ENCODE results near the gene ALB. TPM values are rescaled to one million over a fixed set of nuclear protein-coding genes. Genes with fewer than 3 reads are reported as not detected.

Gene ALB
- polyA plus RNA-seq, 3 donors: not detected

DNA sequence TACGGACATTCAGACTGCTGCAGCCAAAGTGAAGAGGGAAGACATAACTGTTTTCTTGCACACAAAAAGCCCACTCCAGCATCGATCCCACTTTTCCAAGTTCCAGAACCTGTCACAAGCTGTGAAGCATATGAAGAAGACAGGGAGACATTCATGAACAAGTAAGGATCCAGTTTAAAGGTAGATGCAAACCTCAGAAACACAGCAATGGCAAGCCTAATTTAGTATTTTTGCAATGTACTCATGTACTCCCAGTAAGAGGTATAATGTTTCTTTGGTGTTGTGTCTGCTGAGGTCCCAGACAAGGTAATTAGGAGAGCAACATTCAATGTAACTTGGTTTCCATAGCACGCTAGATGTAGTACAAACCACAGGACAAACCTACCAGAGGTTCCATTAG, 36.6 kb downstream of the ALB start:
- H3K4me1 Mint-ChIP-seq: no peaks in the 10 kb centered on the region
- H3K27me3 Mint-ChIP-seq (ENCODE audit: low read depth in 3 of 3): peaks cover 0 to 1% (median 0%) of the 10 kb centered on the region in 3 donors
- Histone ChIP-seq H2AFZ (ENCODE audit: insufficient read depth, low read depth, low read length, poor library complexity, severe bottlenecking) (no peak overlapping the region), H3K9ac (ENCODE audit: insufficient read depth, low read length, poor library complexity, severe bottlenecking) (no peak overlapping the region), H4K20me1 (ENCODE audit: insufficient read depth, low read length) (no peaks in the 10 kb centered on the region), H3K4me3 (replicated peaks in 1 of 3; ENCODE audit: low read depth in 2 of 3, low read length in 3 of 3) (no peak overlapping the region), H3K27me3 (ENCODE audit: control insufficient read depth in 2 of 2, insufficient read depth in 2 of 2, low read length in 2 of 2) (no peaks in the 10 kb centered on the region), H3K27ac (ENCODE audit: low read depth in 1 of 2, low read length in 2 of 2) (no peak overlapping the region), H3K79me2 (ENCODE audit: insufficient read depth, low read length) (no peaks in the 10 kb centered on the region), H3K4me2 (replicated peaks; ENCODE audit: extremely low read depth, low read length, poor library complexity, severe bottlenecking) (no peak overlapping the region), H3K4me1 (ENCODE audit: control insufficient read depth in 1 of 2, insufficient read depth in 2 of 2, low read length in 2 of 2) (no peaks in the 10 kb centered on the region), H3K9me3 (replicated peaks in 1 of 2; ENCODE audit: control insufficient read depth in 1 of 2, insufficient read depth in 1 of 2, low read length in 2 of 2) (no peaks in the 10 kb centered on the region), H3K36me3 (replicated peaks in 1 of 2; ENCODE audit: control insufficient read depth in 1 of 2, insufficient read depth in 2 of 2, low read length in 2 of 2) (no peaks in the 10 kb centered on the region)
- H3K9me3 Mint-ChIP-seq: no peaks in the 10 kb centered on the region
- no CpG with 5 or more reads among the region's 3 CpGs for WGBS (ENCODE audit: insufficient coverage)
- no peaks in the 10 kb centered on the region for H3K36me3 Mint-ChIP-seq
- TF ChIP-seq, protein P1, sequence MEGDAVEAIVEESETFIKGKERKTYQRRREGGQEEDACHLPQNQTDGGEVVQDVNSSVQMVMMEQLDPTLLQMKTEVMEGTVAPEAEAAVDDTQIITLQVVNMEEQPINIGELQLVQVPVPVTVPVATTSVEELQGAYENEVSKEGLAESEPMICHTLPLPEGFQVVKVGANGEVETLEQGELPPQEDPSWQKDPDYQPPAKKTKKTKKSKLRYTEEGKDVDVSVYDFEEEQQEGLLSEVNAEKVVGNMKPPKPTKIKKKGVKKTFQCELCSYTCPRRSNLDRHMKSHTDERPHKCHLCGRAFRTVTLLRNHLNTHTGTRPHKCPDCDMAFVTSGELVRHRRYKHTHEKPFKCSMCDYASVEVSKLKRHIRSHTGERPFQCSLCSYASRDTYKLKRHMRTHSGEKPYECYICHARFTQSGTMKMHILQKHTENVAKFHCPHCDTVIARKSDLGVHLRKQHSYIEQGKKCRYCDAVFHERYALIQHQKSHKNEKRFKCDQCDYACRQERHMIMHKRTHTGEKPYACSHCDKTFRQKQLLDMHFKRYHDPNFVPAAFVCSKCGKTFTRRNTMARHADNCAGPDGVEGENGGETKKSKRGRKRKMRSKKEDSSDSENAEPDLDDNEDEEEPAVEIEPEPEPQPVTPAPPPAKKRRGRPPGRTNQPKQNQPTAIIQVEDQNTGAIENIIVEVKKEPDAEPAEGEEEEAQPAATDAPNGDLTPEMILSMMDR (IDR thresholded peaks at IDR 0.05): no peak
- no peak for DNase-seq
- no peak overlapping the region for H3K4me3 Mint-ChIP-seq
- H3K27ac Mint-ChIP-seq: no peak overlapping the region
- intact Hi-C loops (cut with micrococcal nuclease): no loop called here

DNA sequence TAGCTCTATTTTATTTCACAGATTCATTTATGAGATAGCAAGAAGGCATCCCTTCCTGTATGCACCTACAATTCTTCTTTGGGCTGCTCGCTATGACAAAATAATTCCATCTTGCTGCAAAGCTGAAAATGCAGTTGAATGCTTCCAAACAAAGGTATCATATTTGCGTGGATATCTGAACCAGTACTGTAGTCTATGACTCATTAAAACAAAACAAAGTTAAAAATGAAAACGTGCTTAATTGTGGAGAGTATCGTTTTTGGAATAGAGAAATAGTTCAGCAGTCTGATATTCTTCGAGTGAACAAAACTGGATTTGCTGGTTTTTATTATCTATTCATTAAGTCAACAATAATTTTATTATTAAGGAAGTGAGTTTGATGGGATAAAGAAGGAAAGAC, 38.2 kb downstream of the ALB start:
- Histone ChIP-seq H3K27me3 (ENCODE audit: control insufficient read depth in 2 of 2, insufficient read depth in 2 of 2, low read length in 2 of 2) (no peaks in the 10 kb centered on the region), H3K27ac (ENCODE audit: low read depth in 1 of 2, low read length in 2 of 2) (no peak overlapping the region), H3K4me1 (ENCODE audit: control insufficient read depth in 1 of 2, insufficient read depth in 2 of 2, low read length in 2 of 2) (no peaks in the 10 kb centered on the region), H3K4me3 (replicated peaks in 1 of 3; ENCODE audit: low read depth in 2 of 3, low read length in 3 of 3) (no peak overlapping the region), H3K36me3 (replicated peaks in 1 of 2; ENCODE audit: control insufficient read depth in 1 of 2, insufficient read depth in 2 of 2, low read length in 2 of 2) (no peaks in the 10 kb centered on the region), H3K9me3 (replicated peaks in 1 of 2; ENCODE audit: control insufficient read depth in 1 of 2, insufficient read depth in 1 of 2, low read length in 2 of 2) (no peaks in the 10 kb centered on the region), H4K20me1 (ENCODE audit: insufficient read depth, low read length) (no peaks in the 10 kb centered on the region), H3K9ac (ENCODE audit: insufficient read depth, low read length, poor library complexity, severe bottlenecking) (no peak overlapping the region), H3K4me2 (replicated peaks; ENCODE audit: extremely low read depth, low read length, poor library complexity, severe bottlenecking) (no peak overlapping the region), H3K79me2 (ENCODE audit: insufficient read depth, low read length) (no peaks in the 10 kb centered on the region), H2AFZ (ENCODE audit: insufficient read depth, low read depth, low read length, poor library complexity, severe bottlenecking) (no peak overlapping the region)
- intact Hi-C loops (cut with micrococcal nuclease): no loop called here
- WGBS (ENCODE audit: insufficient coverage): 100% methylated on average over 1 of the region's 5 CpGs
- H3K4me1 Mint-ChIP-seq: no peaks in the 10 kb centered on the region
- TF ChIP-seq, protein P1 (IDR thresholded peaks at IDR 0.05): no peak
- no peak overlapping the region for H3K27ac Mint-ChIP-seq
- no peaks in the 10 kb centered on the region for H3K36me3 Mint-ChIP-seq
- H3K27me3 Mint-ChIP-seq (ENCODE audit: low read depth in 3 of 3): peaks cover 0 to 2% (median 1%) of the 10 kb centered on the region in 3 donors
- no peak for DNase-seq
- no peak overlapping the region for H3K4me3 Mint-ChIP-seq
- H3K9me3 Mint-ChIP-seq: no peaks in the 10 kb centered on the region
